Activated T-cell treated with anti-CD3 and anti-CD28 coated beads for 48 hours (primary cell): Measurements from ENCODE around the gene TBC1D32.
"Not testable (repeated sequence)": the region's sequence is repeated elsewhere in the genome, so short reads cannot be mapped to it uniquely, and the experiment has no call there.

Experiments used
- DNase-seq: peaks from one replicate; pipeline ENCODE4 v3.0.0-alpha.2; 2020; ENCODE audit warnings: low read depth

Gene TBC1D32

GRCh38 chr6:121213341-121213740 lies 120.9 kb downstream of the TBC1D32 start:
- DNase-seq: not testable (repeated sequence)

DNA sequence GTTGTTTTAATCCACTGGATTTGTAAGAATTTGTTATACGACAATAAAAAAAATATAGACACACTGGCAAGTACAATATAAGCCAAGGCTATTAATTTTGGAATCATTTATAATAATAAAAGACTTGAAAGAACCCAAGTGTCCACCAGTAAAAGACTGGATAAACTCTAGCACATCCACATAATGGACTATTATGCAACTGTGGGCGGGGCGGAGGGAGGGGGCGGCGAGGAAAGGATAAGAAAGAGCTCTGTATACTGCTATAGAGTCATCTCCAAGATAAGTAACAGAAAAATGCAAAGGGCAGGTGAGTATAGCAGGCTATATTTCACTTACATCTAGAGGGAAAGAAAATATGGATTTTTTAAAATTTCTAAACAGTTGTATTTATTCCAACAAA lies 123.3 kb downstream of the TBC1D32 start:
- no peak for DNase-seq

DNA sequence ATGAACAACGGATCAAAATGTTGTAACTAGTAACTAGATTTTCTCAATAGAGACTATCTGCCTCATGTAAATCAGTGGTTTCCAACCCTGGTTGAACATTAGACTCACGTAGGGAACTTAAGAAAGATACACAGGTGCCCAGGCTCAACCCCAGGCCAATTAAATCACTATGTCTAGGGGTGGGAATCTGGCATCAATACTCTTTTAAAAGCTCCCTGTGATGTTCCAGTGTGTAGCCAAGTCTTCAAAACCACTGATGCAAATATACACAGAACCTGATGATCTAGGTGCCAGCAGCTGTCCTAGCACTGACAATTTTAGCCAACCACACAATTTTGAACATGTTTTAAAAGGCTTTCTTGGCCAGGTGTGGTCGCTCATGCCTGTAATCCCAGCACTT lies 128.7 kb downstream of the TBC1D32 start:
- DNase-seq: no peak

DNA sequence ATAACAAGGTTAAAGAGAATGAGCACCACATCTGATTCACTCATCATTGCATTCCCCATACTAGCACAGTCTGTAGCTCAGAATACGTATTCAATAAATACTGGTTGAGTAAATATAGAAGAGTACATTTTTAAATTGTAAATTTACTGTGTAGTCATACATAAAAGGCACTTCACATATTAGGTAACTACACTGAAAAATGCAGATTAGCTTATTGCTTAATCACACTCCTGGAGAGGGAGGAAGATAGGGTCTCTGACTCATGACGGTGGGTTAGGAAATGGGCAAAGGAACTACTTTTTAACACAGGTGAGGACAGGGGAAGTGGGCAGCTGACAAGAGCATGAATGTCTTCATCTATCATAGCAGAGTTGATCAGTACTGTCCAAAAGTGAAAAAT lies 133.2 kb downstream of the TBC1D32 start:
- DNase-seq: no peak

- not testable (repeated sequence) for DNase-seq
Observed at GRCh38 chr6:121196042-121196441, 138.2 kb downstream of the TBC1D32 start.

DNA sequence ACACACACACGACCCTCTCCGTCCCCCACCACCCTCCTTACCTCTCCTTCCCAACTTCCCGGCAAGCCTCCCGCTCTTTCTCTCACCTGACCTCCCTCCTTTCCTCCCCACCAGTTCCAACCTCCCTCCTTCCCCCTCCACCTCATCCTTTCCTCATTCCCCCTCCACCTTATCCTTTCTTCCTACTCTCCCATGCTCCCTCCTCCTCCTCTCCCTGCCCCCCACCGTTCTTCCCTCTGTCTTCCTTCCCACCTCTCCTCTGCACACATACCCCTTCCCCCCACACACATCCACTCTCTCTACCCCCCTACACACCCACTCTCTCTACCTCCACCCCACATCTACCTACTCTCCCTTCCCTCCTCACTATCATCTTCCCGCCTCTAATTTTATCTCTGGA lies 144.2 kb downstream of the TBC1D32 start:
- DNase-seq: no peak

DNA sequence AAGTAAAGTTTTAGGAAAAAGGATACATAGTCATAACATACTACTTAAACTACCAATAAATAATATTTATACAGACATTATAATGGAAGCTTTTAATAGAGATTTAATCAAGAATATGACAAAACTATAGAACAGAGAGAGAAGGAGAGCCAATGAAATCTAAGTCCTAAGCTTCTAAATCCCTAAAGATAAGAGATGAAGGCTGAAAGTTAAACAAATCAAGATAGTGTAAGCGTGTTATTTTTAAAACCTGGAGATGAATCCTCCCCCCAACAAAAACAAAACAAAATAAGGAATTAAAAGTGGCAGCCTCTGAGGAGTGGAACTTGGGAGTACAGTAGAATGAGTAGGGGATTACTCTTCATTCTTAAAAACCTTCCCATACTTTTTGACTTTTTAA lies 145.9 kb downstream of the TBC1D32 start:
- no peak for DNase-seq

GRCh38 chr6:121187833-121188200 lies 146.5 kb downstream of the TBC1D32 start:
- DNase-seq: no peak

DNA sequence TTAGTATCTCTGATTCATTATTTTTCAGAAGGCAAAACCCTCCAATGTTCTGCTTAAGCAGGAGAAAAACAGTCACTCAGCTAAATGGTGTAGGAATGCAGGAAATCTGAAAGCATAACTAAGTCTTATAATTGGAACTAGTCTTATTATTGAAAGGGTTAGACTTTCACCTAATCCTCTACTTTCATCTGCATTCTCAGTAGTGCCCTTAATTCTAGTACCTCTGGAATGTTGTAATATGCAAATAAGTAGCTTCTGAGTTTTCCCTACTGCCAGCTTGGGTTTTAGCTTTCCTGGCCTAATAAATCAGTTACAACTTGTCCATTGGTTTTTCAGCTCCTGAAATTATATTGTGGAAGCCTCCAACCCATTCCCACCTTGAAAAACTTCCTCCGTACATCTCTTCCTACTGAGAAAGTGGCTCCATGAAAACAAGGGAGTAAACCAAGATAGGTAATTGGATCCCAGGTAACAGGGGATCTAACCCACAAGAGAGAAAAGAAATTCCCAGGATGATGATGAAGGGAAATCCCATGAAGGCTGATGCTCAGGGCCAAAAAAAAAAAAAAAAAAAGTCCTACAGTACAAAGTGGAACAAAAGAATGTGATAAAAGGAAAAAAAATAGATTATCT lies 147.0 kb downstream of the TBC1D32 start:
- DNase-seq: no peak

- no peak for DNase-seq
Observed at GRCh38 chr6:121183742-121184141, 150.5 kb downstream of the TBC1D32 start.

DNA sequence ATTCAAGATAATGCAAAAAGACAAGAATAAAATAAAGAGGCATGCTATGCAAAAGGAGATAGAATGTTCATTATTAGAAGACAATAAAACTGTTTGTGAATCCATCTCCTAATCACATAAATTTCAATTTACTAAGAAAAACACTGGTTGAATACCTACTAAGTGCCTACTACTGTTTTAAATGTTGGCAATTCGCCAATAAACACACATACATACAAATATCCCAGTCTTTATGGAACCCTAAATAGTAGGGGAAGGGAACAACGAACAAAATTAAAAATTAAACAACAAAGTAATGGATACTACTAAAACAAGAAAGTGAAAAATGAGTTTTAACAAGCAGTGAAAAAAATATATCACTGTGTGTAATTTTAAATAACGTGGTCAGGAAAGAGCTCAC lies 158.5 kb downstream of the TBC1D32 start:
- DNase-seq: no peak

DNA sequence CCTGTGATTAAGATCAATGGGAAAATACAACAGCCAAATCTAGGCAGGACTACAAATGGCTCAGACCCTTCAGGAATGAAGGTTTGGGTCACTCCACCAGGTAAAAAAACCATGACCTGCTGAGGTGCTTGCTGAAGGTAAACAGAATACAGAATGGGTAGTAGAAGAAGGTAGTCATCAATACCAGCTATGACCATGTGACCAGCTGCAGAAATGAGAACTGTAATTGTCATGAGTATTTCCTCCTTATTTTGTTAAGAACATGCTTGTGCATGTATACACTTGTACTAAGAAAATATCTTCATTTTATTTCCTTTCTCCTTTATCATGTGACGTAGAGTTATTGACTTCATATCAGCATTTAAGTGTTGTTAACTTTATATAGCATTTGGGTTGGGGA lies 161.8 kb downstream of the TBC1D32 start:
- not testable (repeated sequence) for DNase-seq

- no peak for DNase-seq
Observed at GRCh38 chr6:121171879-121172278, 162.4 kb downstream of the TBC1D32 start.

GRCh38 chr6:121161886-121162285 lies 172.4 kb downstream of the TBC1D32 start:
- no peak for DNase-seq

GRCh38 chr6:121160276-121160675 lies 174.0 kb downstream of the TBC1D32 start:
- DNase-seq: no peak

GRCh38 chr6:121158891-121159290 lies 175.4 kb downstream of the TBC1D32 start:
- DNase-seq: no peak

DNA sequence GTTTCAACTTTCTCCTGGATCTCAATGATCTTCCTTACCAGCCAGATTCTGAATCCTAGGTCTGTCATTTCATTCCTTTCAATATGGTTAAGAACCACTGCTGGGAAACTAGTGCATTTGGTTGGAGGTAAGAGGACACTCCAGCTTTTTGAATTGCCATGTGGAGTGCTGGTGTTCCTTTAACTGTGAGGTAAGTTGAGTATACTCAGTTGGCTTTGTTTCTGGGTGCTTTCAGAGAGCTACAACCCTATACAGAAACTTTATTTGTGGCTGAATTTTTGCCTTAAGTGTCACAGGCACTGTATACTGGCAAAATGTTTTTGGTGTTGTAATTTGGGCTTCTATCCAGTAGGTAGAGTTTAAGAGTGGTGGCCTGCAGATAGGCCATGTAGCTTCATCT lies 175.8 kb downstream of the TBC1D32 start:
- no peak for DNase-seq

- DNase-seq: no peak
Observed at GRCh38 chr6:121157906-121158305, 176.4 kb downstream of the TBC1D32 start.

- no peak for DNase-seq
Observed at GRCh38 chr6:121143476-121143875, 190.8 kb downstream of the TBC1D32 start.

GRCh38 chr6:121142093-121142492 lies 192.2 kb downstream of the TBC1D32 start:
- no peak for DNase-seq

DNA sequence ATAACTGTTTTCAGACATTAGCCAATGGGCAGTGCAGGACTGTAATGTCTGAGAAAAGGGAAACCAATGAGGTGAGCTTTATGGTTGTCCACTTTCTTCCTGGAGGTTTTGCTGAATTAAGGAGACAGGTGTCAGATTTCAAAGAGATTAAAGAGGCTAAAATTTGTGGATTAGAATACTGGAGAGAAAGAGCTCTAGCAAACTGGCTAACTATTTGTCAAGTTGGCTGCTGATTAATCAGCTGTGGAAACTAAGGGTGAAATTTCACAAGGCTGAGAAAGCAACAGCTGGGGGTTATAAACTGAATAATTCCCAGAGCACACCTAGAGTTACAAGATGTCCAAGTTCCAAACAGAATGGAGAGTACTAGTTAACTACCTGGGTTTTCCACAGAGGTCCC lies 198.9 kb downstream of the TBC1D32 start:
- DNase-seq: no peak

GRCh38 chr6:121134922-121135321 lies 199.4 kb downstream of the TBC1D32 start:
- no peak for DNase-seq

- DNase-seq: no peak
Observed at GRCh38 chr6:121124600-121124999, 209.7 kb downstream of the TBC1D32 start.

- DNase-seq: no peak
Observed at GRCh38 chr6:121112356-121112755, 221.9 kb downstream of the TBC1D32 start.

DNA sequence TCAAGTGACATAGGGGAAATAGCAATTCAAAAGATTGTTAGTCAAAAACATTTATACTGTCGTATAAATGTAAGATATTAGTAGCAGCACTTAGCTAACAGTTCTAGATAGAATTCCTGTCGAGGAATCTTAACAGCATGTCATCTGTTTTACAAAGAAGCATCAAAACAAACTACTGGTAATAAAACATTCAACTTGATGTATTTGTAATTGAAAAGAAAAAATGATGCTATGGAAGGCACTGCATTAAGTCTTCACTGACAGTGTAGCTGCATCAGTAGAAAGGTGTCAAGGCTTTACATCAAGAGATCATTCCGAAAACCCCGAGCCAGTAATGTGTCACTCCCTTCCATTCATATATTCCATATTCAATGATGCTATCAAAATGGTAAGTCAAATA lies 223.5 kb downstream of the TBC1D32 start:
- DNase-seq: no peak
